Measurements from ENCODE around the gene AP5B1.
"Not testable (repeated sequence)": the region's sequence is repeated elsewhere in the genome, so short reads cannot be mapped to it uniquely, and the experiment has no call there.

The AP5B1 gene

DNA sequence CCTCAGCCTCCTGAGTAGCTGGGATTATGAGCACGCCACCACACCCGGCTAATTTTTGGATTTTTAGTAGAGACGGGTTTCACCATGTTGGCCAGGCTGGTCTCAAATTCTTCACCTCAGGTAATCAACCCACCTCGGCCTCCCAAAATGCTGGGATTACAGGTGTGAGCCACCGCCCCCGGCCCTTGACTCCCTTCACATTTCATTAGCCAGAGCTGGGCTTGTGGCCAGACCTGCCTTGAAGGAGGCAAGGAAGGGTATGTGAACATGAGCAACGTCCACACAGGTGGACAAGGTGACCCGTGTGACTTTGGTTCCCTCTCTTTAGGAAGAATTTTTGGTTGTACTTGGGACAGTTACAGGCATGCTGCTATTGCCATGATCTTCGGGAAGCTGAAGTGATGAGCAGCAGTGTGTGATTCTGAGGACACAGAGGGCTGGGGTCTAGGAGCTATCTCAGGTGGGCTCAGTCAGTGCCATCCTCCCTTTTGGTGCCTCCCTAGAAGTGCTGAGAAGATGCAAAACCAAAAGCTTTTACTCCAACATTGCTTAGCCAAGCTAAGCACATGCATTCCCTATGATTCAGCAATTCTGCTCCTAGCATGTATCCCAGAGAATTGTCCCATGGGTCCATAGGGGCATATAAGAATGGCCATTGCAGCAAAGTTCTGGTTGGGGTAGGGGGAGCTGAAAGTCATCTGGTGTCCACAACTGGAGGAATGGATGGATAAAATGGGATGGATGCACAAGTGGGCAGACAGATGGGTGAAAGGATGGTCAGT is 6.1 kb downstream of the AP5B1 start:
- TF ChIP-seq CTCF (IDR thresholded peaks at IDR 0.05; ENCODE audit: low read depth, low read length) = no peak
- H3K4me3 ChIP-seq (replicated peaks in 1 of 2; ENCODE audit: low read depth in 2 of 2, low read length in 2 of 2) = no peak overlapping the region
- no peak for DNase-seq (ENCODE audit: low read depth in 2 of 2)

GRCh38 chr11:65773784-65774411 is 6.9 kb downstream of the AP5B1 start:
- no peak for DNase-seq (ENCODE audit: low read depth in 2 of 2)
- no peak for TF ChIP-seq CTCF (IDR thresholded peaks at IDR 0.05; ENCODE audit: low read depth, low read length)
- no peak overlapping the region for H3K4me3 ChIP-seq (replicated peaks in 1 of 2; ENCODE audit: low read depth in 2 of 2, low read length in 2 of 2)

- no peak for DNase-seq (ENCODE audit: low read depth in 2 of 2)
- no peak for TF ChIP-seq CTCF (IDR thresholded peaks at IDR 0.05; ENCODE audit: low read depth, low read length)
These were observed 9.1 kb downstream of the AP5B1 start for GRCh38 chr11:65771589-65772112.

DNA sequence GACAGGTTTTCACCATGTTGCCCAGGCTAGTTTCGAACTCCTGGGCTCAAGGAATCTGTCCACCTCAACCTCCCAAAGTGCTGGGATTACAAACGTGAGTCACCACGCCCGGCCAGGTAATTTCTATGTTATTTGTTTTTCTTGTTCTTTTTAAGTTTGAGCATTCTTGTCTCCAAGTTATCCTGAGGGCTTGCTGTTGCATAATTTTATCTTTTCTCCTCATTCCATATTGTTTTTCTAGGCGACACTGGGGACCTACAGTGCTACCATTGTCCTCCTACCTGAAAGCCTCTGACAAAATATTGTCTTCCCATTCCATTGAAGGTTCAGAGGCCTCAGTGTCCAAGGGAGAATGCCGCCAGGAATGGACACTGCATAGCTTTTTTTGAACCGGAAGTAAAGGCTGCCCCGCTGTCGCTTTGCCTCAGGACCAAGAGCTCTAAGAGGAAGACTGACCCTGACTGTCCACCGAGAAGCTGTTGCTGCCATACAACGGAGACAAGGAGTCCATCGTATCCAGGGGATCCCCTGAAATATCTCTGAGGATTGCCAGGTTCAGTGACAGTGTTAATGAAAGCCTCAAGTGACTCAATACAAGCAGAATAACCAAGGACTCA is 9.7 kb downstream of the AP5B1 start:
- H3K4me3 ChIP-seq (replicated peaks in 1 of 2; ENCODE audit: low read depth in 2 of 2, low read length in 2 of 2) = no peak overlapping the region
- no peak for DNase-seq (ENCODE audit: low read depth in 2 of 2)
- no peak for TF ChIP-seq CTCF (IDR thresholded peaks at IDR 0.05; ENCODE audit: low read depth, low read length)

More at GRCh38 chr11:65771589-65772112, 9.1 kb downstream of the AP5B1 start:
- no peak overlapping the region for H3K4me3 ChIP-seq (replicated peaks in 1 of 2; ENCODE audit: low read depth in 2 of 2, low read length in 2 of 2)

DNA sequence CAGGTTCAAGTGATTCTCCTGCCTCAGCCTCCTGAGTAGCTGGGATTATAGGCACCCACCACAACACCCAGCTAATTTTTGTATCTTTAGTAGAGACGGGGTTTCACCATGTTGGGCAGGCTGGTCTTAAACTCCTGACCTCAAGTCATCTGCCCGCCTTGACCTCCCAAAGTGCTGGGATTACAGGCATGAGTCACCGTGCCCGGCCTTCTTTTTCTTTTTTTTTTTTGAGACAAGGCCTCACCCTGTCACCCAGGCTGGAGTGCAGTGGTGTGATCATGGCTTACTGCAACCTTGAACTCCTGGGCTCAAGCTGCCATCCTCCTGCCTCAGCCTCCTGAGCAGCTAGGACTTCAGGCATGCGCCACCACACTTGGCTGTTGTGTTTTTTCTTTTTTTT is 13.0 kb downstream of the AP5B1 start:
- not testable (repeated sequence) for DNase-seq (ENCODE audit: low read depth in 2 of 2); H3K4me3 ChIP-seq (replicated peaks in 1 of 2; ENCODE audit: low read depth in 2 of 2, low read length in 2 of 2)

DNA sequence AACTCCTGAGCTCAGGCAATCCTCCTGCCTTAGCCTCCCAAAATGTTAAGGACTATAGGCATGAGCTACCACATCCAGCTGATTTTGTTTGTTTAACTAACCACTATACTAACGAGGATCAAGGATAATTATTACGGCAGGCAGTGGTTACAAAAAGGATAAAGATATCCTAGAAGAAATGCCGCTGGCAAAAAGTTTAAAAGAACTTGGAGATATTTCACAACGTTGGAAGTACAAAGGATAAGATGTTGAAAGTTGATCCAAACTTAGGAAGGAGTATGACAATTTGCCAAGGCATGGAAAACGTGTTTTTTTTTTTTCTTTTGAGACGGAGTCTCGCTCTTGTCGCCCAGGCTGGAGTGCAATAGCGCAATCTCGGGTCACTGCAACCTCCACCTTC is 13.4 kb downstream of the AP5B1 start:
- TF ChIP-seq CTCF (IDR thresholded peaks at IDR 0.05; ENCODE audit: low read depth, low read length) = no peak
- no peak overlapping the region for H3K4me3 ChIP-seq (replicated peaks in 1 of 2; ENCODE audit: low read depth in 2 of 2, low read length in 2 of 2)
- DNase-seq (ENCODE audit: low read depth in 2 of 2) = peak in 1 of 2 donors; percentile 37

GRCh38 chr11:65766535-65766934 is 14.2 kb downstream of the AP5B1 start:
- no peak for TF ChIP-seq CTCF (IDR thresholded peaks at IDR 0.05; ENCODE audit: low read depth, low read length)
- DNase-seq (ENCODE audit: low read depth in 2 of 2) = peak; percentile 20 to 42
- no peak overlapping the region for H3K4me3 ChIP-seq (replicated peaks in 1 of 2; ENCODE audit: low read depth in 2 of 2, low read length in 2 of 2)
